GM19035 (cell line): ENCODE data around the gene TSR3.

ENCODE experiments used
- ATAC-seq: cut with Tn5 transposase; IDR thresholded peaks from one replicate; pipeline ENCODE4 v1.9.1; 2021; ENCODE audit not compliant: unreplicated experiment

Gene TSR3

GRCh38 chr16:1311212-1311737, 40.4 kb downstream of the TSR3 start:
- ATAC-seq = no peak

GRCh38 chr16:1310832-1311200, 40.9 kb downstream of the TSR3 start:
- no peak for ATAC-seq

- peak; percentile 18 for ATAC-seq
Observed at GRCh38 chr16:1309888-1310831, 41.5 kb downstream of the TSR3 start.

GRCh38 chr16:1308977-1309885, 42.4 kb downstream of the TSR3 start, which contains the start of gene UBE2I:
UBE2I (plus strand) TSS chr16:1309636; CDS start chr16:1314031, 4,395 bp downstream.
- peak; percentile 64 for ATAC-seq

GRCh38 chr16:1308036-1308976, 43.4 kb downstream of the TSR3 start:
- no peak for ATAC-seq

GRCh38 chr16:1306334-1306733, 45.3 kb downstream of the TSR3 start:
- ATAC-seq = no peak

- ATAC-seq = no peak
Observed at GRCh38 chr16:1305823-1306222, 45.9 kb downstream of the TSR3 start.

- no peak for ATAC-seq
Observed at GRCh38 chr16:1301562-1301961, 50.1 kb downstream of the TSR3 start.

- ATAC-seq = no peak
Observed at GRCh38 chr16:1300664-1301476, 50.8 kb downstream of the TSR3 start.

GRCh38 chr16:1299868-1300203, 51.8 kb downstream of the TSR3 start:
- no peak for ATAC-seq
